Tibial nerve (tissue), 4 donors: Measurements from ENCODE around the gene KIRREL3. TPM values are rescaled to one million over a fixed set of nuclear protein-coding genes. Genes with fewer than 3 reads are reported as not detected.
A peak's percentile ranks its signal among the peaks of the same experiment; 100 is the strongest.

Experiments used
- DNase-seq, 2 donors: peaks; one replicate each; pipeline ENCODE4 v3.0.0-alpha.2; 2019; ENCODE audit warnings: low spot score in 2 of 2
- H3K27ac ChIP-seq, 4 donors: fragments of 200-600 bp; sonication (generic) in 3 of 4; one replicate each; pipeline ENCODE4 v1.5.1; 2017 to 2019; ENCODE audit warnings: mild to moderate bottlenecking in 1 of 4
- H3K27me3 ChIP-seq, 2 donors: fragments of 200-600 bp; sonication (generic) in 1 of 2; one replicate each; pipeline versions ENCODE4 v1.5.1 to v1.6.0; 2017 to 2019
- H3K36me3 ChIP-seq, 3 donors: fragments of 200-600 bp; sonication (generic); one replicate each; pipeline ENCODE4 v1.5.1; 2018 to 2019
- H3K4me1 ChIP-seq, 4 donors: fragments of 200-600 bp; sonication (generic) in 3 of 4; one replicate each; pipeline ENCODE4 v1.5.1; 2017 to 2019
- H3K4me3 ChIP-seq, 4 donors: fragments of 200-600 bp; sonication (generic) in 3 of 4; one replicate each; pipeline ENCODE4 v1.5.1; 2017 to 2019; ENCODE audit warnings: mild to moderate bottlenecking in 1 of 4, moderate library complexity in 1 of 4
- H3K9me3 ChIP-seq, 4 donors: fragments of 200-600 bp; sonication (generic) in 3 of 4; one replicate each; pipeline ENCODE4 v1.5.1; 2017 to 2019
- EP300 ChIP-seq, 2 donors: sonication (generic); formaldehyde crosslinking; IDR thresholded peaks; one replicate each; pipeline ENCODE4 v1.6.1; 2017; ENCODE audit warnings: antibody characterized with exemption in 2 of 2, mild to moderate bottlenecking in 1 of 2
- POLR2A ChIP-seq, 2 donors: fragments of 450-650 bp; IDR thresholded peaks; one replicate each; pipeline ENCODE4 v1.6.1; 2017; ENCODE audit warnings: antibody characterized with exemption in 2 of 2, mild to moderate bottlenecking in 2 of 2, moderate library complexity in 2 of 2
- WGBS, 2 donors: methylation state at CpG; one replicate each; pipeline ENCODE4 v1.1.5; 2018; 5-methylcytosine and 5-hydroxymethylcytosine counted together
- total RNA-seq, 4 donors: library from RNA; depleted of rRNA; stranded (reverse); fragments of >200 nt; gene quantifications; one replicate each; pipeline ENCODE4 v1.1.0, GENCODE V29; 2016
- TF ChIP-seq, protein P1 (sequence below), 5 experiments: fragments of 200-600 bp in 3 of 5; fragments of 450-650 bp in 2 of 5; sonication (generic) in 3 of 5; IDR thresholded peaks; one replicate each; pipeline ENCODE4 v1.5.1; 2016 to 2019; ENCODE audit warnings: antibody characterized with exemption in 5 of 5, mild to moderate bottlenecking in 3 of 5, moderate library complexity in 2 of 5

Gene KIRREL3
- total RNA-seq, 4 donors from 2014 or later = not detected

DNA sequence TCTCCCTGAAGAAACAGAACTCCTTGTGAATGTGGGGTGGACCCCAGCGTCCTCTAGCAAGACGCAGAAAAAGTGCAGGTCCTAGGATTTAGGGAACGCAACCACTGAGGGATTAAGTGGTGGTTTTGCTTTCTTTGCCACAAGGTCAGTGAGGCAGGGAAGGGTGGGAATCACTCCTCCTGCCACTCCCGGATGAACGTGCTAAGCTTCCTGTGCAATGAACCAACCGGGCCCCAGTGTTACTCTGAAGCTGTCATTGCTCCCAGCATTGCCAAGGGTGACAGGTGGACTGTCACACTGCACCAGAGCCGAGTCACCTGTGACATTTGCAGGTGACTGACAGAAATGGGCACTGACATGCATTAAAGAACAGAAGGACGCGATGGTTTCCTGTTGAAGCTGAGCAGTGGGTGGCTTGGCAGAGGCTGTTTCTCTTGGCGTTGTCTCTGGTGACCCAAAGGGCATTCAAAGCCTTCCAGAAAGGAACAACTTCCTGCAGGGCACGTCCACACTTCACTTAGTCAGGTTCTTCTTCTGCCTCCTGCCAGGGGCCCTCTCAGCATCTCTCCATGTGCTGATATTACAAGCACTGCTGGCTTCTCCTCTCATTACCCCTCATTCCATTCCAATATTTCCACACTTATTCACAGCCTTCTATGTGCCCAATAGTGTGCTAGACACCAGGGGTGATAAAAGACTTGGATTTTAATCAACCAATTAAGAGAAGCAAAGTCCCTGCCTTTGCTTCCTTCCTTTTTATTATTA, 9.7 kb downstream of the KIRREL3 start:
- H3K4me1 ChIP-seq = peaks cover 0 to 6% (median 0%) of the 10 kb centered on the region in 4 donors
- no peak overlapping the region for H3K27ac ChIP-seq
- DNase-seq = no peak
- TF ChIP-seq, protein P1, sequence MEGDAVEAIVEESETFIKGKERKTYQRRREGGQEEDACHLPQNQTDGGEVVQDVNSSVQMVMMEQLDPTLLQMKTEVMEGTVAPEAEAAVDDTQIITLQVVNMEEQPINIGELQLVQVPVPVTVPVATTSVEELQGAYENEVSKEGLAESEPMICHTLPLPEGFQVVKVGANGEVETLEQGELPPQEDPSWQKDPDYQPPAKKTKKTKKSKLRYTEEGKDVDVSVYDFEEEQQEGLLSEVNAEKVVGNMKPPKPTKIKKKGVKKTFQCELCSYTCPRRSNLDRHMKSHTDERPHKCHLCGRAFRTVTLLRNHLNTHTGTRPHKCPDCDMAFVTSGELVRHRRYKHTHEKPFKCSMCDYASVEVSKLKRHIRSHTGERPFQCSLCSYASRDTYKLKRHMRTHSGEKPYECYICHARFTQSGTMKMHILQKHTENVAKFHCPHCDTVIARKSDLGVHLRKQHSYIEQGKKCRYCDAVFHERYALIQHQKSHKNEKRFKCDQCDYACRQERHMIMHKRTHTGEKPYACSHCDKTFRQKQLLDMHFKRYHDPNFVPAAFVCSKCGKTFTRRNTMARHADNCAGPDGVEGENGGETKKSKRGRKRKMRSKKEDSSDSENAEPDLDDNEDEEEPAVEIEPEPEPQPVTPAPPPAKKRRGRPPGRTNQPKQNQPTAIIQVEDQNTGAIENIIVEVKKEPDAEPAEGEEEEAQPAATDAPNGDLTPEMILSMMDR (IDR thresholded peaks at IDR 0.05) = no peak
- no peak for TF ChIP-seq EP300 (IDR thresholded peaks at IDR 0.05)
- TF ChIP-seq POLR2A (IDR thresholded peaks at IDR 0.05) = no peak
- H3K36me3 ChIP-seq = no peaks in the 10 kb centered on the region
- no peaks in the 10 kb centered on the region for H3K9me3 ChIP-seq
- no peak overlapping the region for H3K4me3 ChIP-seq
- 57 to 72% methylated on average over 11 of the region's 11 CpGs for WGBS, 2 donors
- H3K27me3 ChIP-seq = no peaks in the 10 kb centered on the region

DNA sequence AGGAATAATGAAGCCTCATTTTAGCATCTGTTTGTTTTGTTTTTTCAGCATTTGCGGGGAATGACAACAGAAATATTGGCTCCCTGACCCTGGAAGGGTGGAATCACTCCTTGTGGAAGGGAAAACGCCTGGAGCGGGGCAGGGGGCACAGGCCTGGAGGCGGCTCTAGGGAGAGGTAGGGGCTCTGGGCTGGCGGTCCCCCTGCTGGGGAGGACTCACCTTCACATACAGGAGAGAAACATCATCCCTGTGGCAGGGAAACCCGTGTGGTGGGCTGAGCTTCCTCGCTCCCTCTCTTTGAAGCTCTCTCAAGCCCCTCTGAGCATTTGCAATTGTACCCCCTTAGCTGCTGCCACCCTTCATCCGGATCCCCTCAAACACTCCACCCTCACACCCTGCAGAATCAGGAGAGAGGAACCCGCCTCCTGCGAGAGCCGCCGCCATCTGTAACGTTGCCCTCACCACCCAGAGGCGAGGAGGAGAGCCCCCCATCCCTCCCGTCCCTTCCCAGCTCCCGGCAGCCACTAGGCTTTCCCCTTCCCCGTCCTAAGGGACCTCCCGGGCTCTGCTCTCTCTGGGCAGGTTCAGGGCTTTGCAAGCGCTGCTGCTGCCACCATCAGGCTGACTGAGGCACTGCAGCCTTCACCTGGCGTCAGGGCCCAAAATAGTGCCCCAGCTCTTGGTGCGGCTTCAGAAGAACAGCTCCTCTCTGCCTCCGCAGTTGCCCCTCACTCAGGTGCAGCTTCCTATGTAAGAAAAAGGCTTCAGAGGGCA, 10.4 kb downstream of the KIRREL3 start:
- WGBS, 2 donors = 23 to 28% methylated on average over 21 to 22 of the region's 22 CpGs
- no peaks in the 10 kb centered on the region for H3K9me3 ChIP-seq
- H3K27me3 ChIP-seq = no peaks in the 10 kb centered on the region
- H3K4me3 ChIP-seq = no peak overlapping the region
- no peak for TF ChIP-seq EP300 (IDR thresholded peaks at IDR 0.05)
- TF ChIP-seq, protein P1 (IDR thresholded peaks at IDR 0.05) = peak; percentile 84 to 95 (median 91)
- no peaks in the 10 kb centered on the region for H3K36me3 ChIP-seq
- H3K4me1 ChIP-seq = peaks cover 0 to 6% (median 0%) of the 10 kb centered on the region in 4 donors
- H3K27ac ChIP-seq = no peak overlapping the region
- DNase-seq = peak; percentile 39 to 65

DNA sequence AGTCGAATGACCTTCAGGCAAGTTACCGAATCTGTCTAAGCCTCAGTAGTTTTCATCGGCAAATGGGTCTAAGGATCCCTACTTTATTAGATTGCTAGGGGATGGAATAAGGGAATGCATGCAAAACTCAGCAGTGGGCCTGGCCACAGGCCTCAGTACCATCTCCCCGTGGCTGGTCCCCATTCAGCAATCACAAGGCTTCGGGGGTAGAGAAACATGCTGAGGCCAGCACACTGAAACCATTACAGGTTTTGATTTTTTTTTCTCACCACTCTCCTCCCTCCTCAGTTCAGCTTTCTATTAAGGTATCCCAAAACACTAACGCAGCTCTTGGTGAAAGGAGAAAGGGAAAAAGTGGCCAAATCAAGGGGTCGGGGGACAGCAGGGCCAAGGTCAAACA, 11.9 kb downstream of the KIRREL3 start:
- no peak for DNase-seq
- WGBS, 2 donors = 90 to 93% methylated on average over 7 of the region's 7 CpGs
- no peaks in the 10 kb centered on the region for H3K36me3 ChIP-seq
- peaks cover 0 to 6% (median 0%) of the 10 kb centered on the region in 4 donors for H3K4me1 ChIP-seq
- H3K27ac ChIP-seq = no peak overlapping the region
- no peaks in the 10 kb centered on the region for H3K27me3 ChIP-seq
- no peak for TF ChIP-seq EP300 (IDR thresholded peaks at IDR 0.05)
- TF ChIP-seq POLR2A (IDR thresholded peaks at IDR 0.05) = no peak
- TF ChIP-seq, protein P1 (IDR thresholded peaks at IDR 0.05) = no peak
- no peaks in the 10 kb centered on the region for H3K9me3 ChIP-seq
- no peak overlapping the region for H3K4me3 ChIP-seq

DNA sequence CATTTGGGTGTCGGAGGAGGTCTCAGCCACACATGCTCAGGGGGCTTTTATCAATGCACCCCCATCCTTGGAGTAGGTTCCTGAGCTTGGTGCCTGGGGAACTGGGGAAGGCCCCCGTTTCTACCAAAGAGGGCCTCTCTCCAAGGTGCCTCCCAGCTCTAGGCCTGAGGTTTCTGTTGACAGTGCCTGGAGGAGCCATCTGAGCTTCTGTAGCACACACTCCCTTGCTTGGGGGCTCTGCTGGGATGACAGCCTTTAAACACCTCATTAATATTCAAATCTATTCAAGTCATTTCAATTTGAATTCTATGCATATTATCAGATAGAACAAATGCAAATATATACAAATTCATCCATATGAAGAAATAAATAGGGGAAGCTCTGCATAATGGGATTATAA, 18.9 kb downstream of the KIRREL3 start:
- WGBS, 2 donors = 73 to 80% methylated on average over 2 of the region's 2 CpGs

More for the DNA sequence above, 18.9 kb downstream of the KIRREL3 start:
- H3K27ac ChIP-seq = no peak overlapping the region
- H3K4me3 ChIP-seq = no peak overlapping the region
- peaks cover 0 to 4% (median 0%) of the 10 kb centered on the region in 4 donors for H3K9me3 ChIP-seq
- H3K4me1 ChIP-seq = no peaks in the 10 kb centered on the region
- H3K36me3 ChIP-seq = no peaks in the 10 kb centered on the region
- TF ChIP-seq EP300 (IDR thresholded peaks at IDR 0.05) (no peak), POLR2A (IDR thresholded peaks at IDR 0.05) (no peak)
- TF ChIP-seq, protein P1 (IDR thresholded peaks at IDR 0.05) = no peak
- DNase-seq = no peak
- H3K27me3 ChIP-seq = peaks cover 0 to 6% of the 10 kb centered on the region in 2 donors
